Neutrophil (primary cell): Measurements from ENCODE around the gene FAM174A.

Source experiments
- H3K27ac ChIP-seq: fragments of 200-600 bp; sonication (generic); 2 replicates; pipeline ENCODE4 v1.5.1; 2016; ENCODE audit warnings: mild to moderate bottlenecking, moderate library complexity
- H3K27me3 ChIP-seq: fragments of 200-600 bp; sonication (generic); 2 replicates; pipeline ENCODE4 v1.6.0; 2016; ENCODE audit warnings: mild to moderate bottlenecking
- H3K36me3 ChIP-seq: fragments of 200-600 bp; sonication (generic); 2 replicates; pipeline ENCODE4 v1.5.1; 2017
- H3K4me1 ChIP-seq, 2 experiments: fragments of 200-600 bp in 1 of 2; sonication (generic) in 1 of 2; 1 replicate in 1 of 2; 2 replicates in 1 of 2; pipeline versions ENCODE4 v1.5.1 to v1.6.1; 2013 to 2016; ENCODE audit warnings: low read depth in 1 of 2, low read length in 1 of 2, mild to moderate bottlenecking in 1 of 2, moderate library complexity in 1 of 2; ENCODE audit not compliant: control insufficient read depth in 1 of 2, insufficient read depth in 1 of 2
- H3K4me3 ChIP-seq, 2 experiments: fragments of 200-600 bp in 1 of 2; sonication (generic) in 1 of 2; 1 replicate in 1 of 2; 2 replicates in 1 of 2; pipeline ENCODE4 v1.5.1; 2013 to 2016; ENCODE audit warnings: low read depth in 1 of 2, low read length in 1 of 2, mild to moderate bottlenecking in 1 of 2, moderate library complexity in 1 of 2
- H3K9me3 ChIP-seq: fragments of 200-600 bp; sonication (generic); 2 replicates; pipeline ENCODE4 v1.5.1; 2016
- CTCF ChIP-seq: fragments of 200-600 bp; sonication (generic); IDR thresholded peaks from 2 replicates; pipeline ENCODE4 v1.5.1; 2016; ENCODE audit warnings: antibody characterized with exemption

FAM174A gene

GRCh38 chr5:100535060-100536005, at the start of gene FAM174A:
Gene FAM174A (plus strand): TSS chr5:100535374. CDS start chr5:100535531, 157 bp downstream.
- Histone ChIP-seq H3K4me1 (peaks cover 19 to 22% of the 10 kb centered on the region in 2 experiments), H3K36me3 (no peaks in the 10 kb centered on the region), H3K9me3 (no peaks in the 10 kb centered on the region), H3K27me3 (no peaks in the 10 kb centered on the region), H3K4me3 (peak within 1 kb of the TSS; percentile 73 to 90), H3K27ac (peak within 1 kb of the TSS; percentile 95)
- TF ChIP-seq CTCF: peak; percentile 32

GRCh38 chr5:100493996-100494395, 41.2 kb upstream of the FAM174A start:
- H3K9me3 ChIP-seq: no peaks in the 10 kb centered on the region
- no peaks in the 10 kb centered on the region for H3K4me1 ChIP-seq
- H3K27ac ChIP-seq: no peak overlapping the region
- H3K27me3 ChIP-seq: no peaks in the 10 kb centered on the region
- H3K36me3 ChIP-seq: no peaks in the 10 kb centered on the region
- no peak overlapping the region for H3K4me3 ChIP-seq
- no peak for TF ChIP-seq CTCF

GRCh38 chr5:100496296-100496695, 38.9 kb upstream of the FAM174A start:
- H3K27ac ChIP-seq: no peak overlapping the region
- H3K4me1 ChIP-seq: no peaks in the 10 kb centered on the region
- H3K9me3 ChIP-seq: no peaks in the 10 kb centered on the region
- no peaks in the 10 kb centered on the region for H3K36me3 ChIP-seq
- H3K4me3 ChIP-seq: no peak overlapping the region
- no peaks in the 10 kb centered on the region for H3K27me3 ChIP-seq
- TF ChIP-seq CTCF: no peak

GRCh38 chr5:100502684-100503083, 32.5 kb upstream of the FAM174A start:
- Histone ChIP-seq H3K4me1 (no peaks in the 10 kb centered on the region), H3K36me3 (no peaks in the 10 kb centered on the region), H3K27me3 (no peaks in the 10 kb centered on the region), H3K4me3 (no peak overlapping the region), H3K9me3 (no peaks in the 10 kb centered on the region), H3K27ac (no peak overlapping the region)
- TF ChIP-seq CTCF: no peak

GRCh38 chr5:100505984-100506670, 29.0 kb upstream of the FAM174A start:
- Histone ChIP-seq H3K27ac (no peak overlapping the region), H3K27me3 (no peaks in the 10 kb centered on the region), H3K9me3 (no peaks in the 10 kb centered on the region), H3K36me3 (no peaks in the 10 kb centered on the region), H3K4me3 (no peak overlapping the region), H3K4me1 (no peaks in the 10 kb centered on the region)
- TF ChIP-seq CTCF: no peak
